Right ventricle myocardium inferior (tissue), 1 donor: ENCODE data around the gene HEYL. TPM values are rescaled to one million over a fixed set of nuclear protein-coding genes. Genes with fewer than 3 reads are reported as not detected.
"Not testable (repeated sequence)": the region's sequence is repeated elsewhere in the genome, so short reads cannot be mapped to it uniquely, and the experiment has no call there.

Experiments used
- ATAC-seq: fragments of 200-7000 bp; cut with Tn5 transposase; one replicate; pipeline ENCODE4 v1.9.1; 2020; ENCODE audit warnings: mild to moderate bottlenecking, moderate library complexity
- DNase-seq: peaks from one replicate; pipeline ENCODE4 v3.0.0; 2021; ENCODE audit errors: missing footprints
- intact Hi-C: fragments of 100-400 bp; cut with DNase I; formaldehyde crosslinking; loops from one replicate; pipeline ENCODE4 v1.11.0; 2022
- total RNA-seq: library from RNA; stranded (reverse); fragmentation: NEBNext Ultra II Directional; extraction: Animal tissue kit (Norgen Biotek cat#: 25700); gene quantifications from one replicate; pipeline ENCODE4 v1.2.1, GENCODE V29; 2021
- donor health status: DM: no; HTN: yes; CAD: no; lungs with severe emphysema.

Gene HEYL
- total RNA-seq, 1 donor from 2014 or later = 19.8 TPM

DNA sequence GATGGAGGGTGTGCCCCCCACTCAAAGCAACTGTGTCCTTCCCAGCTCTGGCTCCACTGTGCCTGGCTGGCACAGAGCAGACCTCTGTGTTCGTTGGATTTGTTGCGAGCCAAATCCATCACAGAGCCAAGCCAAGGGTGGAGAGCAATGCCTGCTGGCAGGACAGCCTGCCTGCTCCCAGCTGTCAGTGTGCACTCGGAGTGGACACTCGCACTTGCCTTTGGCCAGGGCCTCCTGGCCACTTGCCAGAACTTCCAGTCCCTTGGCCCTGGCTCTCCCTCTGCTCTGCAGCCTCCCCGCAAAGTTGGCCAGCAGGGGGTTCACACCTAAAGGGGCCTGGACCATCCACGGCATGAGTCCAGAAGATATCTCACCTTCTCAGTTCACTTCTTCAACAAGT, 16.4 kb downstream of the HEYL start:
- peak; percentile 89 for DNase-seq
- peak; percentile 42 for ATAC-seq
- intact Hi-C loops = no loop called here

DNA sequence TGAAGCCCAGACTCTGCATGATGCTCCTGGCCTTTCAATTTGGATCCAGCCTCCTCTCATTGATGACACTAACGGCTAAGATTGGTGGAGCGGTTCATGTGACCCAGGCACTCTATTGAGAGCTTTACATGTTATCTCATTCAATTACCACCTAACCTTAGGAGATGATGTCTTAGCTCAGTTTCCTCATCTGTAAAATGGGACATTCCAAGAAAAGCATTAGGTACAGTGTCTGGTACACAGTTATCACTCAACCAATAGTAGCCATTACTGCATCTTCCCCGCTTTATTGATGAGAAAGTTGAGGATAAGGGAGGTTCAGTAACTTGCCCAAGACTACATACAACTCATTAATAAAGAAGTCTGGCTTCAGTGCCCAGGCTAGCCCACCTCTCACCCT, 17.0 kb downstream of the HEYL start:
- ATAC-seq = no peak
- no peak for DNase-seq
- intact Hi-C loops = no loop called here

- no peak for DNase-seq
- ATAC-seq = no peak
Measured at GRCh38 chr1:39620659-39621165, 18.7 kb downstream of the HEYL start.

GRCh38 chr1:39617488-39618049, 21.9 kb downstream of the HEYL start:
- peak; percentile 6 for ATAC-seq
- intact Hi-C loops = no loop called here
- no peak for DNase-seq

More at GRCh38 chr1:39620659-39621165, 18.7 kb downstream of the HEYL start:
- intact Hi-C loops = no loop called here

- DNase-seq (no peak), ATAC-seq (no peak)
- intact Hi-C loops = no loop called here
Measured at GRCh38 chr1:39615086-39615673, 24.3 kb downstream of the HEYL start.

- intact Hi-C loops = no loop called here
- no peak for ATAC-seq
- DNase-seq = no peak
Measured at GRCh38 chr1:39614488-39614887, 25.0 kb downstream of the HEYL start.

DNA sequence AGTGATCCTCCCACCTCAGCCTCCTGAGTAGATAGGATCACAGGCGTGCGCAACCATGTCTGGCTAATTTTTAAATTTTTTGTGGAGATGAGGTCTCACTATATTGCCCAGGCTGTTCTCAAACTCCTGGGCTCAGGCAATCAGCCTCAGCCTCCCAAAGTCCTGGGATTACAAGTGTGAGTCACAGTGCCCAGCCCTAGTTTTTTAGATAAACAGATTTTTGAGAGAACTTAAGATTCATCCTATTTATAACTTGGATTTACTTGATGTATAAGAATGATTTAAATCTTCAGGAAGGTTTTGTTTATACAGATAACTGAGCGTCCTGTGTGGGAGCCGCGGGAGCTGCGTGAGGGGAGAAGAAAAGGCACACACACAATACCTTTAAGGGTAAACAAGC, 26.2 kb downstream of the HEYL start:
- no peak for ATAC-seq
- intact Hi-C loops = no loop called here
- no peak for DNase-seq

DNA sequence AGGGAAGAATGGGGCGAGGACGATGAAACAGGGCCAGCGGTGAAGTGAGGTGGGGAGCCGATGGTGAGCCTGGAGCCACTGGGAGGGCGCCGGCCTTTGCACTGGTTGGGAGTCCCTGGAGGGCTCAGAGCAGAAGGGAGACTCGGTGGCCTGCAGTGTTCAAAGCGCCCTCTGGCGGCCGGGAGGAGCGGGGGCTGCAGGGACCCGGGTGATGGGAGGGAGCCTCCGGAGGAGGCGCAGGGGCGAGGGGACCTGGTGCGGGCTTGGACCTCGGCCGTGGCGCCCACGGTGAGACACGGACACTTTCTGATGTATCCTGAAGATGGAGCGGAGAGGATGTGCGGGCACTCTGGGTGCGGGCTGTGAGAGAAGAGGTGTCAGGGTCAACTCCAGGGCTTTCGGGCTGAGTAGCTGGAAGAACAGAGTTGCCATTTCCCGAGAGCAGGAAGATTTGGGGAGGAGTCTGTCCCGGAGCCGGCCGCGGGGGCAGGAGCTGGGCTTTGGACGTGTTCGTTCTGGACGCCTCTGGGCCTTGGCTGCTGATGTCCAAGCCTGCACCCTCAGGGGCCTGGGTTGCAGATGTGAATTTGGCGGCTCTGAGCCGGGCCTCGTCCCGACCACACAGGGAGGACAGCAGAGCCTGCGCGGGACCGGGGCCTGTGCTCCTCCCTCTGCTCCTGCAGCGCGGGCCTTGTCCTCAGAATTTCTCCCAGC, 29.7 kb downstream of the HEYL start:
- DNase-seq = peak; percentile 90
- ATAC-seq = peak; percentile 94
- intact Hi-C loops = no loop called here

- DNase-seq = no peak
- no peak for ATAC-seq
- intact Hi-C loops = no loop called here
Measured at GRCh38 chr1:39608921-39609320, 30.5 kb downstream of the HEYL start.

- ATAC-seq, DNase-seq, intact Hi-C loops: not testable (repeated sequence)
Measured at GRCh38 chr1:39603677-39604076, 35.8 kb downstream of the HEYL start.

- intact Hi-C loops, ATAC-seq, DNase-seq: not testable (repeated sequence)
Measured at GRCh38 chr1:39601667-39602255, 37.7 kb downstream of the HEYL start.

GRCh38 chr1:39596163-39596562, 43.3 kb downstream of the HEYL start:
- DNase-seq = no peak
- intact Hi-C loops = no loop called here
- ATAC-seq = no peak

DNA sequence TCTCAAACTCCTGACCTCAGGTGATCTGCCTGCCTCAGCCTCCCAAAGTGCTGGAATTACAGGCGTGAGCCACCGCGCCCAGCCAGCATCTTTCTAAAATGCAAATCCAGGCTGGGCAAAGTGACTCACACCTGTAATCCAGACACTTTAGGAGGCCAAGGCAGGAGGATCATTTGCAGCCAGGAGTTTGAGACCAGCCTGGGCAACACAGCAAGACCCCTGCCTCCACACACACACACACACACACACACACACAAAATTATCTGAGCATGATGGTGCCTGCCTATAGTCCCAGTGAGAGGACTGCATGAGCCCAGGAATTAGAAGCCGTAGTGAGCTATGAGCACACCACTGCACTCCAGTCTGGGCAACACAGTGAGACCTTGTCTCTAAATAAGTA, 46.1 kb downstream of the HEYL start:
- intact Hi-C loops = no loop called here
- DNase-seq (no peak), ATAC-seq (no peak)

DNA sequence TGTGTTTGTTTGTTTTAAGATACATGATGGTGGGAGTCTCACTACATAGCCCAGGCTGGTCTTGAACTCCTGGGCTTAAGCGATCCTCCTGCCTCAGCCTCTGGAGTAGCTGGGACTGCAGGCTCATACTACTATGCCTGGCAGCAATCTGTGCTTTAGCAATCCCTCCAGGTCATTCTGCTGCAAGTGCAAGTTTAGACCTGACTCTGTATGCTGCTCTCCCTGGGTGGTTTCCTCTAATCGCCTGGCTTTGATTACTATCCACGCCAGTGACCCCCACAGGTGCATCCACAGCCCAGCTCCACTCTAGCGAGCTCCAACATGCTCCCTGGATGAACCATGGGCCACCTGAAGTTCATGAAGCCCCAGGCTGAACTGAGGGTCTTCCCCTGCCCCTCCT, 47.4 kb downstream of the HEYL start:
- DNase-seq (no peak), ATAC-seq (no peak)
- intact Hi-C loops = no loop called here

DNA sequence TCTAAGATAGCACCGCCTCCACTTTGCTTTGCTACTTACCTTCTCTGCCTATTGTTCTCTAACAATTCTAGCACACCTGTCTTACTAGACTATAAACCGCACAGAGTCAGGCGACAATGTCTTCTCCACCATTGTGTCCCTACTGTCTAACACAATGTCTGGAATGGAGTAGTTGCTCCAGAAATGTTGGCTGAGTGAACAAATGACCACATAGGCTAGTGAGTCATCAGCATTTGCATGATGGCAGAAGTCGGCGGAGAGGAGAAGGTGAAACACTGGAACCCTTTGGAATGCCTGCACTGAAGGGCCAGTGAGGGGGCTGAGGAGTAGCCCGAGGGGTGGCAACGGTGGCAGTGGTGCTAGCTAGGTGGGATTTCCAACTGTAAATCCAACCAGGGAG, 48.9 kb downstream of the HEYL start:
- ATAC-seq (no peak), DNase-seq (no peak)
- intact Hi-C loops = no loop called here

DNA sequence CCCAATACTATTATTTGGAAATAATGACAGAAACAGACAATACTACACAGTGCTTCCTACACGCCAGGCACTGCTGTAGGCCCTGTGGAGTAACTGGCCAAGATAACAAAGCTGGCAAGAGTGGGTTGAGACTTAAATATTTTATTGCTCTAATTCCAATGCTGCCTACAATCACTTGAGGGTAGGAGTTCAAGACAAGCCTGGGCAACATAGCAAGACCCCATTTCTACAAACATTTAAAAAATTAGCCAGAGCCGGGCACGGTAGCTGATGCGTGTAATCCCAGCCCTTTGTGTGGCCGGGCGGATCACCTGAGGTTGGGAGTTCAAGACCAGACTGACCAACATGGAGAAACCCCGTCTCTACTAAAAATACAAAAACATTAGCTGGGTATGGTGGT, 53.5 kb downstream of the HEYL start:
- no peak for DNase-seq
- no peak for ATAC-seq
- intact Hi-C loops = no loop called here

- peak; percentile 77 for DNase-seq
- peak; percentile 36 for ATAC-seq
- intact Hi-C loops = no loop called here
Measured at GRCh38 chr1:39576016-39576657, 63.3 kb downstream of the HEYL start.

- ATAC-seq (peak; percentile 50), DNase-seq (peak; percentile 83)
- intact Hi-C loops = no loop called here
Measured at GRCh38 chr1:39575191-39576015, 64.0 kb downstream of the HEYL start.
